Activated T-cell treated with anti-CD3 and anti-CD28 coated beads, Interleukin-2, amount 50 U/mL, for 1 hour (primary cell): ENCODE measurements around the gene CUBN.

Experiments
- DNase-seq: peaks from one replicate; pipeline ENCODE4 v3.0.0-alpha.2; 2020

CUBN gene

GRCh38 chr10:16984242-16984641 is 145.4 kb downstream of the CUBN start:
- DNase-seq, result no peak

GRCh38 chr10:16976803-16977202 is 152.8 kb downstream of the CUBN start:
- DNase-seq, result no peak

GRCh38 chr10:16975188-16975587 is 154.4 kb downstream of the CUBN start:
- DNase-seq, result no peak

- no peak for DNase-seq
These were observed 161.1 kb downstream of the CUBN start for GRCh38 chr10:16968416-16969041.

GRCh38 chr10:16967866-16968415 is 161.7 kb downstream of the CUBN start:
- no peak for DNase-seq

GRCh38 chr10:16966991-16967865 is 162.4 kb downstream of the CUBN start:
- no peak for DNase-seq

GRCh38 chr10:16965740-16966447 is 163.7 kb downstream of the CUBN start:
- DNase-seq, result no peak

GRCh38 chr10:16965344-16965616 is 164.3 kb downstream of the CUBN start:
- DNase-seq, result no peak

- DNase-seq, result no peak
These were observed 164.9 kb downstream of the CUBN start for GRCh38 chr10:16964576-16965343.

GRCh38 chr10:16960551-16960950 is 169.1 kb downstream of the CUBN start:
- no peak for DNase-seq

- no peak for DNase-seq
These were observed 172.6 kb downstream of the CUBN start for GRCh38 chr10:16957038-16957437.

- no peak for DNase-seq
These were observed 175.2 kb downstream of the CUBN start for GRCh38 chr10:16954280-16955030.

GRCh38 chr10:16953270-16953669 is 176.3 kb downstream of the CUBN start:
- no peak for DNase-seq

GRCh38 chr10:16952610-16953009 is 177.0 kb downstream of the CUBN start:
- DNase-seq, result no peak

- DNase-seq, result no peak
These were observed 177.5 kb downstream of the CUBN start for GRCh38 chr10:16952080-16952479.

- DNase-seq, result no peak
These were observed 178.7 kb downstream of the CUBN start for GRCh38 chr10:16950656-16951601.

- DNase-seq, result no peak
These were observed 179.8 kb downstream of the CUBN start for GRCh38 chr10:16949816-16950215.

- peak; percentile 44 for DNase-seq
These were observed 181.2 kb downstream of the CUBN start for GRCh38 chr10:16948361-16948760.

GRCh38 chr10:16947069-16947468 is 182.5 kb downstream of the CUBN start:
- no peak for DNase-seq

- no peak for DNase-seq
These were observed 184.0 kb downstream of the CUBN start for GRCh38 chr10:16945593-16945992.

- DNase-seq, result no peak
These were observed 184.6 kb downstream of the CUBN start for GRCh38 chr10:16944986-16945385.
